Stimulated activated CD4-positive, alpha-beta T cell treated with anti-CD3 and anti-CD28 coated beads, Interleukin-1b, Interleukin-23, amount 100 ng/mL, for 1 hour (primary cell): Measurements from ENCODE around the gene PTGDR2.
A peak's percentile ranks its signal among the peaks of the same experiment; 100 is the strongest.
"Not testable (repeated sequence)": the region's sequence is repeated elsewhere in the genome, so short reads cannot be mapped to it uniquely, and the experiment has no call there.

ENCODE experiments used
- DNase-seq, 2 donors: peaks; one replicate each; pipeline ENCODE4 v3.0.0-alpha.2; 2020; ENCODE audit warnings: low read depth in 2 of 2

Gene PTGDR2

GRCh38 chr11:60841797-60842667, 13.7 kb downstream of the PTGDR2 start, which contains the start of gene CCDC86:
Gene CCDC86 (plus strand): TSS chr11:60842113. CDS start chr11:60842125, 12 bp downstream.
- DNase-seq: peak; percentile 96 to 99

GRCh38 chr11:60840470-60841430, 15.0 kb downstream of the PTGDR2 start:
- DNase-seq: no peak

GRCh38 chr11:60838132-60838531, 17.6 kb downstream of the PTGDR2 start:
- no peak for DNase-seq

- DNase-seq: no peak
These were observed 18.8 kb downstream of the PTGDR2 start for GRCh38 chr11:60836866-60837515.

GRCh38 chr11:60835534-60835846, 20.3 kb downstream of the PTGDR2 start:
- DNase-seq: no peak

- DNase-seq: no peak
These were observed 20.8 kb downstream of the PTGDR2 start for GRCh38 chr11:60834742-60835533.

- DNase-seq: no peak
These were observed 24.2 kb downstream of the PTGDR2 start for GRCh38 chr11:60831501-60832079.

- DNase-seq: peak; percentile 60 to 65
These were observed 24.6 kb downstream of the PTGDR2 start for GRCh38 chr11:60831143-60831500.

GRCh38 chr11:60830478-60831142, 25.1 kb downstream of the PTGDR2 start:
- no peak for DNase-seq

GRCh38 chr11:60825790-60826189, 30.0 kb downstream of the PTGDR2 start:
- DNase-seq: no peak

GRCh38 chr11:60825118-60825517, 30.6 kb downstream of the PTGDR2 start:
- no peak for DNase-seq

- not testable (repeated sequence) for DNase-seq
These were observed 31.9 kb downstream of the PTGDR2 start for GRCh38 chr11:60823745-60824306.

- DNase-seq: no peak
These were observed 33.7 kb downstream of the PTGDR2 start for GRCh38 chr11:60821827-60822599.

GRCh38 chr11:60818057-60818456, 37.7 kb downstream of the PTGDR2 start:
- DNase-seq: no peak

GRCh38 chr11:60816590-60817157, 39.1 kb downstream of the PTGDR2 start:
- no peak for DNase-seq

GRCh38 chr11:60814112-60814511, 41.6 kb downstream of the PTGDR2 start:
- DNase-seq: no peak

GRCh38 chr11:60813324-60813723, 42.4 kb downstream of the PTGDR2 start:
- no peak for DNase-seq

GRCh38 chr11:60810569-60810968, 45.2 kb downstream of the PTGDR2 start:
- no peak for DNase-seq

GRCh38 chr11:60810151-60810550, 45.6 kb downstream of the PTGDR2 start:
- no peak for DNase-seq
